Hepatocyte (in vitro differentiated cells): ENCODE data around the gene IDH3A. TPM values are rescaled to one million over a fixed set of nuclear protein-coding genes. Genes with fewer than 3 reads are reported as not detected.

Experiments
- DNase-seq: peaks from one replicate; pipeline ENCODE4 v3.0.0-alpha.2; 2016; ENCODE audit warnings: low spot score
- H2AFZ ChIP-seq: fragments of 200-600 bp; sonication (generic); 2 replicates; pipeline ENCODE4 v1.6.0; 2016; ENCODE audit warnings: antibody characterized with exemption, mild to moderate bottlenecking
- H3K27ac ChIP-seq: fragments of 200-600 bp; sonication (generic); 2 replicates; pipeline ENCODE4 v1.5.1; 2016; ENCODE audit warnings: mild to moderate bottlenecking
- H3K27me3 ChIP-seq: fragments of 200-600 bp; sonication (generic); 2 replicates; pipeline ENCODE4 v1.6.1; 2016
- H3K36me3 ChIP-seq: fragments of 200-600 bp; sonication (generic); replicated peaks from 2 replicates; pipeline ENCODE4 v1.5.1; 2016; ENCODE audit warnings: low read depth; ENCODE audit not compliant: insufficient read depth
- H3K4me1 ChIP-seq: fragments of 200-600 bp; sonication (generic); 2 replicates; pipeline ENCODE4 v1.5.1; 2016; ENCODE audit warnings: mild to moderate bottlenecking, moderate library complexity; ENCODE audit not compliant: insufficient read depth
- H3K4me2 ChIP-seq: fragments of 200-600 bp; sonication (generic); 2 replicates; pipeline ENCODE4 v1.6.0; 2016
- H3K4me3 ChIP-seq: fragments of 200-600 bp; sonication (generic); 2 replicates; pipeline ENCODE4 v1.5.1; 2016; ENCODE audit warnings: mild to moderate bottlenecking
- H3K79me2 ChIP-seq: fragments of 200-600 bp; sonication (generic); 2 replicates; pipeline ENCODE4 v1.6.0; 2017; ENCODE audit warnings: mild to moderate bottlenecking
- H3K9me2 ChIP-seq: fragments of 200-600 bp; sonication (generic); replicated peaks from 2 replicates; pipeline ENCODE4 v1.6.0; 2017; ENCODE audit warnings: mild to moderate bottlenecking; ENCODE audit not compliant: insufficient read depth
- H3K9me3 ChIP-seq: fragments of 200-600 bp; sonication (generic); 2 replicates; pipeline ENCODE4 v1.5.1; 2016; ENCODE audit warnings: low read depth, mild to moderate bottlenecking
- H4K20me1 ChIP-seq: fragments of 200-600 bp; sonication (generic); 2 replicates; pipeline ENCODE4 v1.6.0; 2016; ENCODE audit warnings: mild to moderate bottlenecking; ENCODE audit not compliant: insufficient read depth, poor library complexity, severe bottlenecking
- EZH2 ChIP-seq: fragments of 200-600 bp; sonication (generic); IDR thresholded peaks from 2 replicates; pipeline ENCODE4 v1.6.1; 2016; ENCODE audit warnings: antibody characterized with exemption, mild to moderate bottlenecking, borderline replicate concordance
- EZH2phosphoT487 ChIP-seq: fragments of 200-600 bp; sonication (generic); IDR thresholded peaks from one replicate; pipeline ENCODE4 v1.6.1; 2018; ENCODE audit warnings: antibody characterized with exemption, mild to moderate bottlenecking, low read depth, moderate library complexity; ENCODE audit not compliant: unreplicated experiment, severe bottlenecking
- WGBS: methylation state at CpG from one replicate; pipeline ENCODE4 v1.1.6; 2016; ENCODE audit warnings: low lambda C conversion rate; ENCODE audit errors: missing lambda C conversion rate; 5-methylcytosine and 5-hydroxymethylcytosine counted together
- polyA plus RNA-seq: library from polyadenylated mRNA; unstranded; fragments of >200 nt; fragmentation: Nextera tagmentation; extraction: Ambion mirVana; gene quantifications from 2 replicates; pipeline ENCODE4 v1.2.1, GENCODE V29; 2016
- total RNA-seq: library from RNA; depleted of rRNA; stranded (reverse); fragments of >200 nt; gene quantifications from 2 replicates; pipeline ENCODE4 v1.2.3, GENCODE V29; 2014
- TF ChIP-seq, protein P1 (sequence below): fragments of 200-600 bp; sonication (generic); IDR thresholded peaks from 2 replicates; pipeline ENCODE4 v1.5.1; 2016; ENCODE audit warnings: antibody characterized with exemption, mild to moderate bottlenecking; ENCODE audit not compliant: poor library complexity

Gene IDH3A
- total and polyA plus RNA-seq, 2 experiments from 2014 or later = 62.3 to 102 TPM

DNA sequence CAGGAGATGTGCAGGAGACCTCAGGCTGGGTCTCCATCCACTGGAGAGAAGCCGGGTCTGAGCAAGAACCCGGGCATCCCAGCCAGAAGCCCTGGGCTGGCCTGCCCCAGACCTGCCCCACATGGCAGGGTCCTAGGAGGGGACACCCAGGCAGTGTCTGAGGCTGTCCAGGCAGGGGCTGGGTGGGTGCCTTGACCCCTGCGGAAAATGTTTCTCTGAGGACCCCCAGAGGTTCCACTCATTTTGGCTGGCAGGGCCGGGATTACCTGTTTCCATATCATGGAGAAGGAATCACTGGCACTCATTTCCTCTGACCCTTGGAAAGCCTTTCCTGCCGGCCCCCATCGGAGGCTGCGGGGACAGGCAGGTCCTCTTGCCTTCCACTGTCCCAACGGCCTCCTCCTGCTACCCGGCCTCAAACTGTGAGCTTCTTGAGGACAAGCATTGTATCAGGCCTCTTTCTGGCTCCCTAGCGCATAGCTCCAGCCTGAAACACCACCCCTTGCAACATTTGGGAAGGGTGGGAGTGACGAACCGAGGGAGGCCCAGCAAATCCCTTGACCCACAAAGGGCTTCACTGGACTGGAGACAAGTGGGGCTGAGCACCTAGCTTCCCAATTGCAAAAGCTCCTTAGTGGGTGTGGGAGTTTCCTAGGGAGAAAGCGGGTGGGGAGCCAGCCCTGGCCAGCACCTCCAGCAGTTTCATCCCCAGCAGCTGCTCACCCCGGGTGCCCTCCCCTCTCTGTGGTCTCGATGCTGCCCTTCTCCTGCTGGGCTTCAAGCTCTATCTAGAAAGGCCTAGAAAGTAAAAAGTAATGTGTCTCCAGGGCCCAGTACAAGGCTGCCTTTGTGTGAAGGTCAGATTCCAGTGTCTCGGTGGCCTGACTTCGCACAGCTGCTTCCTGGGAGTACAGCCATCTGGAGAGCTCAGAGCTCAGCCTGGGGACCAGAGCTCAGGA is 55.5 kb downstream of the IDH3A start:
- no peaks in the 10 kb centered on the region for H3K9me2 ChIP-seq
- no peak overlapping the region for H3K4me3 ChIP-seq
- no peaks in the 10 kb centered on the region for H3K79me2 ChIP-seq
- WGBS = 87% methylated on average over 17 of the region's 17 CpGs
- TF ChIP-seq EZH2phosphoT487 (no peak), EZH2 (no peak)
- TF ChIP-seq, protein P1, sequence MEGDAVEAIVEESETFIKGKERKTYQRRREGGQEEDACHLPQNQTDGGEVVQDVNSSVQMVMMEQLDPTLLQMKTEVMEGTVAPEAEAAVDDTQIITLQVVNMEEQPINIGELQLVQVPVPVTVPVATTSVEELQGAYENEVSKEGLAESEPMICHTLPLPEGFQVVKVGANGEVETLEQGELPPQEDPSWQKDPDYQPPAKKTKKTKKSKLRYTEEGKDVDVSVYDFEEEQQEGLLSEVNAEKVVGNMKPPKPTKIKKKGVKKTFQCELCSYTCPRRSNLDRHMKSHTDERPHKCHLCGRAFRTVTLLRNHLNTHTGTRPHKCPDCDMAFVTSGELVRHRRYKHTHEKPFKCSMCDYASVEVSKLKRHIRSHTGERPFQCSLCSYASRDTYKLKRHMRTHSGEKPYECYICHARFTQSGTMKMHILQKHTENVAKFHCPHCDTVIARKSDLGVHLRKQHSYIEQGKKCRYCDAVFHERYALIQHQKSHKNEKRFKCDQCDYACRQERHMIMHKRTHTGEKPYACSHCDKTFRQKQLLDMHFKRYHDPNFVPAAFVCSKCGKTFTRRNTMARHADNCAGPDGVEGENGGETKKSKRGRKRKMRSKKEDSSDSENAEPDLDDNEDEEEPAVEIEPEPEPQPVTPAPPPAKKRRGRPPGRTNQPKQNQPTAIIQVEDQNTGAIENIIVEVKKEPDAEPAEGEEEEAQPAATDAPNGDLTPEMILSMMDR = no peak
- no peak overlapping the region for H3K4me2 ChIP-seq
- H3K9me3 ChIP-seq = no peaks in the 10 kb centered on the region
- H3K27ac ChIP-seq = no peak overlapping the region
- DNase-seq = peak; percentile 4
- no peaks in the 10 kb centered on the region for H3K27me3 ChIP-seq
- peaks cover 9% of the 10 kb centered on the region for H3K4me1 ChIP-seq
- H3K36me3 ChIP-seq = no peaks in the 10 kb centered on the region
- no peak overlapping the region for H2AFZ ChIP-seq
- no peaks in the 10 kb centered on the region for H4K20me1 ChIP-seq

DNA sequence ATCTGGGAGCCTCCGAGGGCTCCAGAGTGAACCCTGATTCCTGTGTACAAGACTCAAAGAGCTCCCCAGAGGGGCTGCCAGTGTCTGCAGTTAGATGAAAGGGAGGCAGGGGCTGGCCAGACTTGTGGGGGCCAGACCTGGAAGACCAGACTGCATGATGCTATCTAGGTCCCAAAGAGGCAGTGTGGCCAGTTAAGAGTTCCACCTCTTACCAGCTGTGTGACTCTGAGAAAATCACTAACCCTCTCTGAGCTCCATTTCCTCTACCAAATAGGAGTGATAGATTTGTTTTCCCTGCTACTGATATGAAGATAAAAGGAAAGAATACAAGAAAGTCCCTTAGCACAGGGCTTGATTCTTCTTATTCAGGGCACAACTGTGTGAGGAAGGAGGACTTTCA is 56.2 kb downstream of the IDH3A start:
- no peaks in the 10 kb centered on the region for H3K27me3 ChIP-seq
- no peak overlapping the region for H3K27ac ChIP-seq

DNA sequence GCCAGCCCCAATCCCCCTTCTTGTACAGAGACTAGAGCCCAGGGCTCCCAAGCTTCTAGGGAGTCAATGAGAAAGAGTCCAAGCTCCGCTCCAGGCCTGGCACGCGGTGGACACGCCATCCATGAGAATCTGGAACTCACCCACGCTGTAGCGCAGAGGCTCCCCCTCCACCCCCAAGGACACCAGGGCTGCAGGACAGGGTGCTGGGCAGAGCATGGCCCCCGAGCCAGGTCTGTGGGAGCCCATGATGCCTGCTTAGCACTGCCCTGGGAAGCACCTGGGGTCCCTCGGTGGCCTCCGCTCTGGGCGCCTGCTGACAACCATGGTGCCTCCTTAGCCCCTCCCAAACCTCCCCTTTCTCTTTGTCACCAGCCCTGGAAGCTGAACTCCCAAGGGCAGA is 56.7 kb downstream of the IDH3A start:
- Histone ChIP-seq H3K4me1 (peaks cover 17% of the 10 kb centered on the region), H3K79me2 (no peaks in the 10 kb centered on the region), H3K27ac (no peak overlapping the region), H3K9me2 (no peaks in the 10 kb centered on the region), H3K4me2 (no peak overlapping the region), H2AFZ (no peak overlapping the region), H3K36me3 (no peaks in the 10 kb centered on the region), H3K27me3 (no peaks in the 10 kb centered on the region), H4K20me1 (no peaks in the 10 kb centered on the region), H3K9me3 (no peaks in the 10 kb centered on the region), H3K4me3 (no peak overlapping the region)
- TF ChIP-seq EZH2 (no peak), EZH2phosphoT487 (no peak)
- TF ChIP-seq, protein P1 = no peak
- WGBS = 93% methylated on average over 10 of the region's 10 CpGs
- DNase-seq = peak; percentile 2

More for the DNA sequence above, 56.2 kb downstream of the IDH3A start:
- Histone ChIP-seq H3K36me3 (no peaks in the 10 kb centered on the region), H3K4me1 (peaks cover 16% of the 10 kb centered on the region), H3K4me2 (no peak overlapping the region), H4K20me1 (no peaks in the 10 kb centered on the region), H3K9me3 (no peaks in the 10 kb centered on the region), H2AFZ (no peak overlapping the region), H3K4me3 (no peak overlapping the region), H3K79me2 (no peaks in the 10 kb centered on the region), H3K9me2 (no peaks in the 10 kb centered on the region)
- TF ChIP-seq EZH2 (no peak), EZH2phosphoT487 (no peak)
- 90% methylated on average over 1 of the region's 1 CpG for WGBS
- no peak for DNase-seq

- DNase-seq = peak; percentile 4
- peaks cover 21% of the 10 kb centered on the region for H3K4me1 ChIP-seq
Observed at GRCh38 chr15:78206326-78207109, 57.4 kb downstream of the IDH3A start.

More at GRCh38 chr15:78206326-78207109, 57.4 kb downstream of the IDH3A start:
- Histone ChIP-seq H3K27ac (no peak overlapping the region), H3K79me2 (no peaks in the 10 kb centered on the region), H2AFZ (no peak overlapping the region), H3K9me3 (no peaks in the 10 kb centered on the region), H3K9me2 (no peaks in the 10 kb centered on the region), H3K4me2 (no peak overlapping the region), H3K36me3 (no peaks in the 10 kb centered on the region), H4K20me1 (no peaks in the 10 kb centered on the region), H3K27me3 (no peaks in the 10 kb centered on the region), H3K4me3 (no peak overlapping the region)
- no peak for TF ChIP-seq EZH2
- TF ChIP-seq EZH2phosphoT487 = no peak
- TF ChIP-seq, protein P1 = no peak
- 78% methylated on average over 12 of the region's 12 CpGs for WGBS
